SK-N-SH treated with all-trans-retinoic acid at 6 μM for 48 hours (cell line): ENCODE measurements around the gene DDX52.

ENCODE experiments used
- ATAC-seq: fragments of 200-7000 bp; cut with Tn5 transposase; 3 replicates; pipeline ENCODE4 v1.9.1; 2020; ENCODE audit warnings: mild to moderate bottlenecking, moderate library complexity
- ARNTL ChIP-seq: fragments of 450-650 bp; formaldehyde crosslinking; IDR thresholded peaks from 2 replicates; pipeline ENCODE4 v1.5.0; 2020; ENCODE audit warnings: low read depth, mild to moderate bottlenecking, moderate library complexity, borderline replicate concordance
- BACH2 ChIP-seq: fragments of 250-450 bp; sonication (Bioruptor Pico); IDR thresholded peaks from 2 replicates; pipeline ENCODE4 v1.9.0; 2021; ENCODE audit warnings: mild to moderate bottlenecking, borderline replicate concordance
- CSDC2 ChIP-seq: fragments of 250-450 bp; sonication (Bioruptor Pico); IDR thresholded peaks from 2 replicates; pipeline ENCODE4 v1.5.0; 2020; ENCODE audit warnings: mild to moderate bottlenecking, moderate library complexity
- ESRRG ChIP-seq: fragments of 250-450 bp; sonication (Bioruptor Pico); IDR thresholded peaks from 2 replicates; pipeline ENCODE4 v1.6.1; 2021; ENCODE audit warnings: mild to moderate bottlenecking
- GLIS3 ChIP-seq: fragments of 250-450 bp; sonication (Bioruptor Pico); IDR thresholded peaks from 2 replicates; pipeline ENCODE4 v1.5.0; 2020; ENCODE audit warnings: mild to moderate bottlenecking, moderate library complexity
- ISL1 ChIP-seq: fragments of 250-450 bp; sonication (Bioruptor Pico); IDR thresholded peaks from 2 replicates; pipeline ENCODE4 v2.1.2; 2022; ENCODE audit warnings: mild to moderate bottlenecking, moderate library complexity
- OSR1 ChIP-seq: fragments of 250-450 bp; sonication (Bioruptor Pico); IDR thresholded peaks from 2 replicates; pipeline ENCODE4 v1.8.0; 2022; ENCODE audit warnings: moderate library complexity, mild to moderate bottlenecking, inconsistent platforms
- PPARA ChIP-seq: fragments of 250-450 bp; sonication (Bioruptor Pico); IDR thresholded peaks from 2 replicates; pipeline ENCODE4 v1.5.0; 2020; ENCODE audit warnings: mild to moderate bottlenecking, borderline replicate concordance
- SNAI2 ChIP-seq: fragments of 250-450 bp; sonication (Bioruptor Pico); IDR thresholded peaks from 2 replicates; pipeline ENCODE4 v1.5.0; 2020; ENCODE audit warnings: mild to moderate bottlenecking, moderate library complexity
- TCF4 ChIP-seq: fragments of 250-450 bp; sonication (Bioruptor Pico); IDR thresholded peaks from 2 replicates; pipeline ENCODE4 v1.8.0; 2021; ENCODE audit warnings: mild to moderate bottlenecking, moderate library complexity, borderline replicate concordance
- TOX ChIP-seq: fragments of 250-450 bp; sonication (Bioruptor Pico); IDR thresholded peaks from 2 replicates; pipeline ENCODE4 v1.8.0; 2021; ENCODE audit warnings: mild to moderate bottlenecking, moderate library complexity, borderline replicate concordance
- ZC3H10 ChIP-seq: fragments of 250-450 bp; sonication (Bioruptor Pico); IDR thresholded peaks from 2 replicates; pipeline ENCODE4 v1.5.1; 2021; ENCODE audit warnings: mild to moderate bottlenecking, moderate library complexity
- ZFP3 ChIP-seq: fragments of 250-450 bp; sonication (Bioruptor Pico); IDR thresholded peaks from 2 replicates; pipeline ENCODE4 v1.5.0; 2020; ENCODE audit warnings: mild to moderate bottlenecking, moderate library complexity
- ZFP30 ChIP-seq: fragments of 450-650 bp; formaldehyde crosslinking; IDR thresholded peaks from 2 replicates; pipeline ENCODE4 v1.5.0; 2022; ENCODE audit warnings: mild to moderate bottlenecking, moderate library complexity
- ZNF70 ChIP-seq: fragments of 450-650 bp; formaldehyde crosslinking; IDR thresholded peaks from 2 replicates; pipeline ENCODE4 v1.5.0; 2020; ENCODE audit warnings: mild to moderate bottlenecking, moderate library complexity
- ZNF8 ChIP-seq: fragments of 450-650 bp; formaldehyde crosslinking; IDR thresholded peaks from 2 replicates; pipeline ENCODE4 v1.5.0; 2020; ENCODE audit warnings: mild to moderate bottlenecking, moderate library complexity
- TF ChIP-seq, protein P1 (sequence below): fragments of 250-450 bp; sonication (Bioruptor Pico); IDR thresholded peaks from 2 replicates; pipeline ENCODE4 v1.8.0; 2021; ENCODE audit warnings: low read depth, mild to moderate bottlenecking, moderate library complexity, borderline replicate concordance
- TF ChIP-seq, protein P2 (sequence below): fragments of 250-450 bp; sonication (Bioruptor Pico); IDR thresholded peaks from 2 replicates; pipeline ENCODE4 v1.8.0; 2020; ENCODE audit warnings: mild to moderate bottlenecking, moderate library complexity, borderline replicate concordance
- TF ChIP-seq, protein P3 (sequence below): fragments of 250-450 bp; sonication (Bioruptor Pico); IDR thresholded peaks from 2 replicates; pipeline ENCODE4 v1.5.0; 2020; ENCODE audit warnings: mild to moderate bottlenecking, moderate library complexity

Gene DDX52, protein sequence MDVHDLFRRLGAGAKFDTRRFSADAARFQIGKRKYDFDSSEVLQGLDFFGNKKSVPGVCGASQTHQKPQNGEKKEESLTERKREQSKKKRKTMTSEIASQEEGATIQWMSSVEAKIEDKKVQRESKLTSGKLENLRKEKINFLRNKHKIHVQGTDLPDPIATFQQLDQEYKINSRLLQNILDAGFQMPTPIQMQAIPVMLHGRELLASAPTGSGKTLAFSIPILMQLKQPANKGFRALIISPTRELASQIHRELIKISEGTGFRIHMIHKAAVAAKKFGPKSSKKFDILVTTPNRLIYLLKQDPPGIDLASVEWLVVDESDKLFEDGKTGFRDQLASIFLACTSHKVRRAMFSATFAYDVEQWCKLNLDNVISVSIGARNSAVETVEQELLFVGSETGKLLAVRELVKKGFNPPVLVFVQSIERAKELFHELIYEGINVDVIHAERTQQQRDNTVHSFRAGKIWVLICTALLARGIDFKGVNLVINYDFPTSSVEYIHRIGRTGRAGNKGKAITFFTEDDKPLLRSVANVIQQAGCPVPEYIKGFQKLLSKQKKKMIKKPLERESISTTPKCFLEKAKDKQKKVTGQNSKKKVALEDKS

DNA sequence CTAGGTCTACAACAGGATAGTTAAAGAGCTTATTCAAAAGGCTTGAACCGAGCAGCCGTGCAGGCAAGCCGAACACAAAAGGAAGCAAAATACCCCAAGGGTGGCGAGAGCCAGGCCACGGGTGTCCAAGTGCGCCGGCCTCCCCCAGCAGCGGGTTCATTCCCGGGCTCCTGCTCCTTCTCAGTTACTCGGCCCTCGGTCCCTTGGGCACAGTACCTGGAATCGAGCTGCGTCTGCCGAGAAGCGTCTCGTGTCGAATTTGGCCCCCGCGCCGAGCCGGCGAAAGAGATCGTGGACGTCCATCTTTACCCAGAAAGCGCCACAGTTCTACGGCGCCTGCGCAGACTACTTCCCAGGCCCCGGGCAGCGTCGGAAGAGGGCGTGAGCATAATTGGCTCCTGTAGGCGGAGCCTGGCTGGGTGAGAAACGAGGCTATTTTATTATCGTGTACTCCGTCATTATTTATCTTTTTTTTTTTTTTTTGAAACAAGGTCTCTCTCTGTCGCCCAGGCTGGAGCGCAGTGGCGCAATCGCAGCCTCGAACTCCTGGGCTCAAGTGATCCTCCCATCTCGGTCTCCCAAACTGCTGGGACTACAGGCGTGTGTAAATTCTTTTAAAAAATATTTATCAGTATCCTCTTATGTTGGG, at the start of gene DDX52:
Gene DDX52 (minus strand): TSS at position 329 of the 649 bp plus-strand sequence. CDS start 26 bp downstream, at position 303.
- ATAC-seq, result peak; percentile 98
- TF ChIP-seq GLIS3 (CRISPR knock-in tag) (no peak), CSDC2 (CRISPR knock-in tag) (no peak), BACH2 (CRISPR knock-in tag) (no peak), ZC3H10 (CRISPR knock-in tag) (no peak), ARNTL (CRISPR knock-in tag) (no peak), TOX (CRISPR knock-in tag) (no peak)

DNA sequence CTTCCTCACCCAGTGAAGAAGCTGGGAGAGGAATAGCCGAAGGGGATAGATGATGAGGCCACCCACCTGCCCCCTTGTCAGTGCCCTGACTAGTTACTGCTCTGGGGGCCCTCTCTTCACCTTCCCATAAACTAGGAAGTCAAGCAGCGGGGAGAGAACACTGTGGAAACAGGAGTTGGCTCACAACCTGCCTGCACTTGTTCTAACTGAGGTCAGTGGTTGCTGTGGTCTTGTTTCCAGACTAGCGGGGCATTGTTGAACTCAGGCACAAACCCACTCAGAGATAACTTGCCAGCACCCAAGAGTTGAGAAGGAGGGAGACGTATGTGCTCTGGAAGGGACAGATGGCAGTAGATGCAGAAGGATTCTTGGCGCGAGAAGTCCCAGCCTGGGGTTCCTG, 48.6 kb upstream of the DDX52 start:
- no peak for ATAC-seq
- TF ChIP-seq ISL1 (CRISPR knock-in tag) (no peak), GLIS3 (CRISPR knock-in tag) (no peak), ESRRG (CRISPR knock-in tag) (no peak), ZFP3 (CRISPR knock-in tag) (no peak), OSR1 (no peak), SNAI2 (CRISPR knock-in tag) (no peak), BACH2 (CRISPR knock-in tag) (no peak), ZNF70 (no peak), CSDC2 (CRISPR knock-in tag) (no peak), TCF4 (CRISPR knock-in tag) (no peak), TOX (CRISPR knock-in tag) (no peak), PPARA (CRISPR knock-in tag) (no peak), ZNF8 (CRISPR knock-in tag) (no peak), ZFP30 (CRISPR knock-in tag) (no peak), ARNTL (CRISPR knock-in tag) (no peak)
- TF ChIP-seq, protein P1, sequence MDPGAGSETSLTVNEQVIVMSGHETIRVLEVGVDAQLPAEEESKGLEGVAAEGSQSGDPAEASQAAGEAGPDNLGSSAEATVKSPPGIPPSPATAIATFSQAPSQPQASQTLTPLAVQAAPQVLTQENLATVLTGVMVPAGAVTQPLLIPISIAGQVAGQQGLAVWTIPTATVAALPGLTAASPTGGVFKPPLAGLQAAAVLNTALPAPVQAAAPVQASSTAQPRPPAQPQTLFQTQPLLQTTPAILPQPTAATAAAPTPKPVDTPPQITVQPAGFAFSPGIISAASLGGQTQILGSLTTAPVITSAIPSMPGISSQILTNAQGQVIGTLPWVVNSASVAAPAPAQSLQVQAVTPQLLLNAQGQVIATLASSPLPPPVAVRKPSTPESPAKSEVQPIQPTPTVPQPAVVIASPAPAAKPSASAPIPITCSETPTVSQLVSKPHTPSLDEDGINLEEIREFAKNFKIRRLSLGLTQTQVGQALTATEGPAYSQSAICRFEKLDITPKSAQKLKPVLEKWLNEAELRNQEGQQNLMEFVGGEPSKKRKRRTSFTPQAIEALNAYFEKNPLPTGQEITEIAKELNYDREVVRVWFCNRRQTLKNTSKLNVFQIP (CRISPR knock-in tag), result no peak
- TF ChIP-seq, protein P2, sequence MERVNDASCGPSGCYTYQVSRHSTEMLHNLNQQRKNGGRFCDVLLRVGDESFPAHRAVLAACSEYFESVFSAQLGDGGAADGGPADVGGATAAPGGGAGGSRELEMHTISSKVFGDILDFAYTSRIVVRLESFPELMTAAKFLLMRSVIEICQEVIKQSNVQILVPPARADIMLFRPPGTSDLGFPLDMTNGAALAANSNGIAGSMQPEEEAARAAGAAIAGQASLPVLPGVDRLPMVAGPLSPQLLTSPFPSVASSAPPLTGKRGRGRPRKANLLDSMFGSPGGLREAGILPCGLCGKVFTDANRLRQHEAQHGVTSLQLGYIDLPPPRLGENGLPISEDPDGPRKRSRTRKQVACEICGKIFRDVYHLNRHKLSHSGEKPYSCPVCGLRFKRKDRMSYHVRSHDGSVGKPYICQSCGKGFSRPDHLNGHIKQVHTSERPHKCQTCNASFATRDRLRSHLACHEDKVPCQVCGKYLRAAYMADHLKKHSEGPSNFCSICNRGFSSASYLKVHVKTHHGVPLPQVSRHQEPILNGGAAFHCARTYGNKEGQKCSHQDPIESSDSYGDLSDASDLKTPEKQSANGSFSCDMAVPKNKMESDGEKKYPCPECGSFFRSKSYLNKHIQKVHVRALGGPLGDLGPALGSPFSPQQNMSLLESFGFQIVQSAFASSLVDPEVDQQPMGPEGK (CRISPR knock-in tag), result no peak
- TF ChIP-seq, protein P3, sequence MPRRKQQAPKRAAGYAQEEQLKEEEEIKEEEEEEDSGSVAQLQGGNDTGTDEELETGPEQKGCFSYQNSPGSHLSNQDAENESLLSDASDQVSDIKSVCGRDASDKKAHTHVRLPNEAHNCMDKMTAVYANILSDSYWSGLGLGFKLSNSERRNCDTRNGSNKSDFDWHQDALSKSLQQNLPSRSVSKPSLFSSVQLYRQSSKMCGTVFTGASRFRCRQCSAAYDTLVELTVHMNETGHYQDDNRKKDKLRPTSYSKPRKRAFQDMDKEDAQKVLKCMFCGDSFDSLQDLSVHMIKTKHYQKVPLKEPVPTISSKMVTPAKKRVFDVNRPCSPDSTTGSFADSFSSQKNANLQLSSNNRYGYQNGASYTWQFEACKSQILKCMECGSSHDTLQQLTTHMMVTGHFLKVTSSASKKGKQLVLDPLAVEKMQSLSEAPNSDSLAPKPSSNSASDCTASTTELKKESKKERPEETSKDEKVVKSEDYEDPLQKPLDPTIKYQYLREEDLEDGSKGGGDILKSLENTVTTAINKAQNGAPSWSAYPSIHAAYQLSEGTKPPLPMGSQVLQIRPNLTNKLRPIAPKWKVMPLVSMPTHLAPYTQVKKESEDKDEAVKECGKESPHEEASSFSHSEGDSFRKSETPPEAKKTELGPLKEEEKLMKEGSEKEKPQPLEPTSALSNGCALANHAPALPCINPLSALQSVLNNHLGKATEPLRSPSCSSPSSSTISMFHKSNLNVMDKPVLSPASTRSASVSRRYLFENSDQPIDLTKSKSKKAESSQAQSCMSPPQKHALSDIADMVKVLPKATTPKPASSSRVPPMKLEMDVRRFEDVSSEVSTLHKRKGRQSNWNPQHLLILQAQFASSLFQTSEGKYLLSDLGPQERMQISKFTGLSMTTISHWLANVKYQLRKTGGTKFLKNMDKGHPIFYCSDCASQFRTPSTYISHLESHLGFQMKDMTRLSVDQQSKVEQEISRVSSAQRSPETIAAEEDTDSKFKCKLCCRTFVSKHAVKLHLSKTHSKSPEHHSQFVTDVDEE (CRISPR knock-in tag), result no peak
- TF ChIP-seq, all 23 proteins: peak for 0

DNA sequence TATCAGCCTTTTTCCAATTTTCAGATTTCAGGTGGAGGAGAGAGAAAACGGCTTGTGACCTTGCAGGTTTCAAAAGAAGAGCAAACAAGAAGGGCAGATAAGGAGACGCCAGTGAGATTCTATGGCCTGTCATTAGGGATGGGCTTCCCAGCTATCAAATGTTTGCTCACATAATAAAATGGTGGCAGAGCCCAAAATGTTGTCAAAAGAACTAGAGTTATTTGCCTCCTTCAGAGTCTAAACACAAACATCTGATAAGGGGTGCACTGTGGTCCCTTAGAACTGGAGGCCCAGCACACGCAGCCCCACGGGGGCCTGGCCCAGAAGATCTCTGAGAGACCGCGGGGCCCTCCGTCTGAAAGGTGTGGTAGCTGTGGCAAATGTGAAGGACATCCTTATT, 46.1 kb upstream of the DDX52 start:
- no peak for ATAC-seq
- TF ChIP-seq, protein P2 (CRISPR knock-in tag), result no peak
- TF ChIP-seq ZFP30 (CRISPR knock-in tag), result no peak
- TF ChIP-seq ZFP3 (CRISPR knock-in tag), result no peak
- no peak for TF ChIP-seq ISL1 (CRISPR knock-in tag)
- TF ChIP-seq SNAI2 (CRISPR knock-in tag), result no peak
- no peak for TF ChIP-seq ZC3H10 (CRISPR knock-in tag)
- TF ChIP-seq ZNF8 (CRISPR knock-in tag), result no peak
- no peak for TF ChIP-seq OSR1
- no peak for TF ChIP-seq CSDC2 (CRISPR knock-in tag)
- TF ChIP-seq ARNTL (CRISPR knock-in tag), result no peak
